ENCODE results near the gene TCIRG1.

GRCh38 chr11:68065841-68066240, 27.0 kb downstream of the TCIRG1 start:
- TF ChIP-seq CTCF (IDR thresholded peaks at IDR 0.05) (no peak), EZH2phosphoT487 (IDR thresholded peaks at IDR 0.05) (no peak), EZH2 (IDR thresholded peaks at IDR 0.05) (no peak)

Measured in neural progenitor cell (in vitro differentiated cells).